H1 (cell line): ENCODE measurements around the gene TRABD. TPM values are rescaled to one million over a fixed set of nuclear protein-coding genes. Genes with fewer than 3 reads are reported as not detected.

Source experiments
- CTCF ChIA-PET: fragments of 300-600 bp; sonication (Branson Sonifier 250); formaldehyde crosslinking; loops from one replicate; lab custom pipeline; 2021; ENCODE audit not compliant: partially characterized antibody; lab: Charles Lee
- POLR2A ChIA-PET: fragments of 300-600 bp; sonication (Branson Sonifier 250); formaldehyde crosslinking; loops from one replicate; lab custom pipeline; 2021; ENCODE audit warnings: inconsistent platforms; ENCODE audit not compliant: partially characterized antibody; lab: Charles Lee
- DNase-seq, 2 experiments: peaks; one replicate each; pipeline versions ENCODE4 v3.0.0 to v3.0.0-alpha.2; 2010 to 2022; ENCODE audit warnings: low spot score in 2 of 2, low read depth in 1 of 2, mixed read lengths in 1 of 2
- FAIRE-seq: peaks from 2 replicates; lab custom pipeline; 2011; peaks lifted over from hg19 to GRCh38; lab: Jason Lieb, UNC
- H2AFZ ChIP-seq: 2 replicates; pipeline ENCODE4 v1.8.1; 2012; ENCODE audit warnings: low read length, inconsistent platforms
- H2AK5ac ChIP-seq: 2 replicates; pipeline ENCODE4 v1.6.1; 2013; ENCODE audit warnings: low read depth, low read length
- H2BK120ac ChIP-seq: replicated peaks from 2 replicates; pipeline ENCODE3; 2013; ENCODE audit warnings: low read depth, low read length, inconsistent platforms
- H2BK12ac ChIP-seq: 2 replicates; pipeline ENCODE4 v1.6.1; 2013; ENCODE audit warnings: low read depth, low read length
- H2BK15ac ChIP-seq: 2 replicates; pipeline ENCODE4 v1.6.1; 2013; ENCODE audit warnings: low read length
- H2BK20ac ChIP-seq: 2 replicates; pipeline ENCODE4 v1.6.1; 2013; ENCODE audit warnings: low read length
- H2BK5ac ChIP-seq: 2 replicates; pipeline ENCODE4 v1.6.1; 2013; ENCODE audit warnings: low read depth, low read length
- H3K14ac ChIP-seq: 2 replicates; pipeline ENCODE4 v1.6.1; 2013; ENCODE audit warnings: inconsistent platforms; ENCODE audit not compliant: insufficient read length
- H3K18ac ChIP-seq: 2 replicates; pipeline ENCODE4 v1.6.1; 2013; ENCODE audit warnings: low read length; ENCODE audit errors: extremely low read depth
- H3K23ac ChIP-seq: 2 replicates; pipeline ENCODE4 v1.6.1; 2013; ENCODE audit warnings: inconsistent platforms; ENCODE audit not compliant: insufficient read length
- H3K23me2 ChIP-seq: 2 replicates; pipeline ENCODE4 v1.6.1; 2013; ENCODE audit warnings: low read depth, low read length
- H3K27ac ChIP-seq: 2 replicates; pipeline ENCODE4 v1.6.1; 2011; ENCODE audit warnings: low read depth, low read length, inconsistent platforms
- H3K27me3 ChIP-seq, 4 experiments: replicated peaks in 1 of 4; 1 replicate in 1 of 4; 2 replicates in 3 of 4; pipeline versions ENCODE4 v1.6.1 to v1.8.1; 2011 to 2013; ENCODE audit warnings: low read length in 3 of 4, mild to moderate bottlenecking in 3 of 4, inconsistent platforms in 2 of 4, mixed read lengths in 2 of 4, moderate library complexity in 1 of 4; ENCODE audit not compliant: control insufficient read depth in 3 of 4, insufficient read depth in 3 of 4; ENCODE audit errors: extremely low read depth in 1 of 4
- H3K36me3 ChIP-seq, 4 experiments: 2 replicates each; pipeline versions ENCODE4 v1.6.1 to v1.8.1; 2011 to 2013; ENCODE audit warnings: mild to moderate bottlenecking in 4 of 4, low read length in 3 of 4, moderate library complexity in 2 of 4, control low read depth in 1 of 4, inconsistent platforms in 1 of 4; ENCODE audit not compliant: insufficient read depth in 4 of 4, control insufficient read depth in 2 of 4
- H3K4ac ChIP-seq: replicated peaks from 2 replicates; pipeline ENCODE3; 2013; ENCODE audit warnings: low read length, low read depth, mixed read lengths, inconsistent platforms; ENCODE audit not compliant: insufficient read length
- H3K4me1 ChIP-seq, 4 experiments: replicated peaks in 1 of 4; 1 replicate in 1 of 4; 2 replicates in 3 of 4; pipeline versions ENCODE4 v1.6.1 to v1.8.1; 2011 to 2013; ENCODE audit warnings: low read length in 3 of 4, inconsistent platforms in 2 of 4, mixed read lengths in 1 of 4; ENCODE audit not compliant: insufficient read depth in 4 of 4, control insufficient read depth in 3 of 4
- H3K4me2 ChIP-seq, 2 experiments: 2 replicates each; pipeline versions ENCODE4 v1.6.1 to v1.8.1; 2011 to 2013; ENCODE audit warnings: low read depth in 2 of 2, low read length in 2 of 2, control low read depth in 1 of 2, inconsistent platforms in 1 of 2, mild to moderate bottlenecking in 1 of 2; ENCODE audit not compliant: insufficient read depth in 1 of 2
- H3K4me3 ChIP-seq, 4 experiments: fragments of 200-600, 300-600 bp in 1 of 4; sonication (generic), shearing (Covaris generic), sonication (Bioruptor Twin) in 1 of 4; 2 replicates each; pipeline versions ENCODE4 v1.5.1 to v1.8.1; 2011 to 2016; ENCODE audit warnings: low read length in 4 of 4, low read depth in 3 of 4, control low read depth in 2 of 4, inconsistent platforms in 2 of 4, mild to moderate bottlenecking in 2 of 4, mixed read lengths in 1 of 4, moderate library complexity in 1 of 4; ENCODE audit not compliant: insufficient read depth in 2 of 4; ENCODE audit errors: extremely low read depth in 1 of 4
- H3K56ac ChIP-seq: replicated peaks from 2 replicates; pipeline ENCODE3; 2013; ENCODE audit warnings: low read depth, mild to moderate bottlenecking, mixed read lengths, low read length, inconsistent platforms; ENCODE audit not compliant: insufficient read length
- H3K79me1 ChIP-seq: 2 replicates; pipeline ENCODE4 v1.6.1; 2013; ENCODE audit warnings: low read depth, low read length, control low read depth
- H3K79me2 ChIP-seq, 2 experiments: 2 replicates each; pipeline versions ENCODE4 v1.6.1 to v1.8.1; 2012 to 2013; ENCODE audit warnings: low read length in 2 of 2, mild to moderate bottlenecking in 2 of 2, inconsistent platforms in 1 of 2; ENCODE audit not compliant: insufficient read depth in 2 of 2, control insufficient read depth in 1 of 2
- H3K9ac ChIP-seq, 4 experiments: replicated peaks in 1 of 4; 1 replicate in 1 of 4; 2 replicates in 3 of 4; pipeline versions ENCODE4 v1.6.1 to v1.8.1; 2011 to 2013; ENCODE audit warnings: low read depth in 3 of 4, low read length in 3 of 4, control low read depth in 2 of 4, mild to moderate bottlenecking in 2 of 4, moderate library complexity in 2 of 4, inconsistent platforms in 1 of 4; ENCODE audit errors: extremely low read depth in 1 of 4
- H3K9me3 ChIP-seq, 2 experiments: 2 replicates each; pipeline versions ENCODE4 v1.6.1 to v1.8.1; 2012 to 2013; ENCODE audit warnings: mild to moderate bottlenecking in 2 of 2, moderate library complexity in 2 of 2, control low read depth in 1 of 2, inconsistent platforms in 1 of 2, low read depth in 1 of 2, low read length in 1 of 2, mixed read lengths in 1 of 2; ENCODE audit not compliant: insufficient read depth in 2 of 2
- H4K20me1 ChIP-seq, 2 experiments: replicated peaks in 1 of 2; 2 replicates each; pipeline versions ENCODE3 to v1.8.1; 2011 to 2013; ENCODE audit warnings: inconsistent platforms in 2 of 2, low read length in 2 of 2, mild to moderate bottlenecking in 1 of 2; ENCODE audit not compliant: insufficient read depth in 2 of 2, control insufficient read depth in 1 of 2
- H4K5ac ChIP-seq: 2 replicates; pipeline ENCODE4 v1.6.1; 2013; ENCODE audit warnings: low read length, low read depth, mixed read lengths, inconsistent platforms; ENCODE audit not compliant: insufficient read length
- H4K8ac ChIP-seq: 2 replicates; pipeline ENCODE4 v1.8.0; 2013; ENCODE audit warnings: mild to moderate bottlenecking, moderate library complexity, low read length, inconsistent platforms; ENCODE audit not compliant: insufficient read depth; ENCODE audit errors: extremely low read depth
- H4K91ac ChIP-seq: replicated peaks from 2 replicates; pipeline ENCODE3; 2013; ENCODE audit warnings: low read length, mixed read lengths, inconsistent platforms; ENCODE audit not compliant: insufficient read length
- BCL11A ChIP-seq, 2 experiments: IDR thresholded peaks; one replicate each; pipeline ENCODE4 v1.6.1; 2011; ENCODE audit warnings: low read depth in 2 of 2, low read length in 2 of 2, mild to moderate bottlenecking in 2 of 2
- BRCA1 ChIP-seq: IDR thresholded peaks from 2 replicates; pipeline ENCODE4 v1.6.1; 2012; ENCODE audit warnings: low read depth, low read length, improper control_type of control experiment
- CHD2 ChIP-seq: IDR thresholded peaks from 2 replicates; pipeline ENCODE4 v1.6.1; 2012; ENCODE audit warnings: low read length, improper control_type of control experiment
- FOSL1 ChIP-seq: IDR thresholded peaks from 2 replicates; pipeline ENCODE4 v1.6.1; 2011; ENCODE audit warnings: mild to moderate bottlenecking, low read depth, low read length, moderate library complexity; ENCODE audit not compliant: insufficient read depth
- KDM4A ChIP-seq: IDR thresholded peaks from one replicate; pipeline ENCODE4 v1.7.1; 2012; ENCODE audit warnings: low read depth, mild to moderate bottlenecking, moderate library complexity, low read length, inconsistent platforms; ENCODE audit not compliant: severe bottlenecking
- SIN3A ChIP-seq, 2 experiments: IDR thresholded peaks in 1 of 2; conservative IDR thresholded peaks in 1 of 2; 2 replicates each; pipeline ENCODE4 v1.6.1; 2011 to 2012; ENCODE audit warnings: low read length in 2 of 2, improper control_type of control experiment in 1 of 2, low read depth in 1 of 2, mild to moderate bottlenecking in 1 of 2
- WGBS, 2 experiments: shearing (Covaris generic) in 1 of 2; methylation state at CpG; one replicate each; pipeline versions ENCODE4 v1.1.6 to v1.1.7; 2013 to 2015; ENCODE audit warnings: low lambda C conversion rate in 2 of 2, mixed read lengths in 2 of 2, inconsistent platforms in 1 of 2, low coverage in 1 of 2, missing lambda C conversion rate in 1 of 2; ENCODE audit not compliant: insufficient replicate concordance in 2 of 2, insufficient coverage in 1 of 2, insufficient read length in 1 of 2; ENCODE audit errors: extremely low coverage in 1 of 2, missing lambda C conversion rate in 1 of 2; 5-methylcytosine and 5-hydroxymethylcytosine counted together
- polyA plus RNA-seq, 7 experiments: library from polyadenylated mRNA; depleted of rRNA in 3 of 7; stranded (reverse) in 5 of 7; unstranded in 2 of 7; fragments of >200 nt in 5 of 7; fragments of 200-250 nt in 2 of 7; gene quantifications; 1 replicate in 5 of 7; 2 replicates in 1 of 7; 4 replicates in 1 of 7; pipeline versions ENCODE4 v1.2.1 to v1.2.3, GENCODE V29; 2011 to 2013; ENCODE audit warnings: missing spikeins in 2 of 7, mixed read lengths in 2 of 7
- total RNA-seq: library from RNA; stranded (reverse); fragmentation: NEBNext Ultra II Directional; extraction: Animal tissue kit (Norgen Biotek cat#: 25700); gene quantifications from 2 replicates; pipeline ENCODE4 v1.2.1, GENCODE V29; 2021

Gene TRABD
- total and polyA plus RNA-seq, 2 of the 8 experiments (the other 6 are each of a cell fraction or from before 2014, with no cell fraction given) = 44.2 to 57.5 TPM

- H3K23ac ChIP-seq = no peak overlapping the region
- H2BK20ac ChIP-seq = no peak overlapping the region
- H3K9me3 ChIP-seq = no peaks in the 10 kb centered on the region
- no peak overlapping the region for H3K4ac ChIP-seq
- no peak overlapping the region for H3K18ac ChIP-seq
- no peaks in the 10 kb centered on the region for H3K4me1 ChIP-seq
- no peak overlapping the region for H3K27ac ChIP-seq
- H3K56ac ChIP-seq = no peak overlapping the region
- H3K23me2 ChIP-seq = no peaks in the 10 kb centered on the region
- 0 out of 2 replicates have a peak, but pooled peaks cover 4% of the 10 kb centered on the region for H3K79me1 ChIP-seq
- POLR2A ChIA-PET = interaction anchor here (0.6 to 1.2 kb wide), 2 partner anchors 8 to 265 kb away, joined by 3 to 4 read pairs; no protein-coding TSS in a partner anchor
- no peak overlapping the region for H2BK15ac ChIP-seq
- TF ChIP-seq SIN3A (conservative IDR thresholded peaks at IDR 0.05 in 1 of 2, IDR thresholded peaks at IDR 0.05 in 1 of 2; ENCODE audit: low read depth in 1 of 2, low read length in 2 of 2) (no peak), FOSL1 (no peak), CHD2 (no peak), KDM4A (no peak), BCL11A (IDR thresholded peaks at IDR 0.05; ENCODE audit: low read depth in 2 of 2, low read length in 2 of 2) (no peak), BRCA1 (no peak)
- H2AK5ac ChIP-seq = no peak overlapping the region
- H4K91ac ChIP-seq = no peak overlapping the region
- no peaks in the 10 kb centered on the region for H3K27me3 ChIP-seq
- no peaks in the 10 kb centered on the region for H3K79me2 ChIP-seq
- no peak for FAIRE-seq
- no peak overlapping the region for H2BK12ac ChIP-seq
- CTCF ChIA-PET = interaction anchor here (1.2 to 9.2 kb wide), 2 partner anchors 13 to 50 kb away, joined by 3 to 77 read pairs; no protein-coding TSS in a partner anchor
- H4K5ac ChIP-seq = no peak overlapping the region
- 94% methylated on average over 18 of the region's 18 CpGs; no CpG with 5 or more reads in 1 of the 2 experiments for WGBS, 2 experiments
- H2AFZ ChIP-seq = no peak overlapping the region
- peaks cover 0 to 13% (median 6%) of the 10 kb centered on the region in 4 experiments; a peak in 6 of 8 replicates for H3K36me3 ChIP-seq
- H4K20me1 ChIP-seq = peaks cover 0 to 13% of the 10 kb centered on the region in 2 experiments
- no peak overlapping the region for H4K8ac ChIP-seq
- H2BK120ac ChIP-seq = no peak overlapping the region
- H2BK5ac ChIP-seq = no peak overlapping the region
- DNase-seq = no peak
- no peak overlapping the region for H3K4me3 ChIP-seq
- H3K14ac ChIP-seq = no peak overlapping the region
- H3K4me2 ChIP-seq = no peak overlapping the region
- H3K9ac ChIP-seq = no peak overlapping the region
Observed at GRCh38 chr22:50226875-50227165, 41.1 kb downstream of the TRABD start.
